HTERT RPE-1 (cell line): ENCODE data around the gene RASA3.
"Not testable (repeated sequence)": the region's sequence is repeated elsewhere in the genome, so short reads cannot be mapped to it uniquely, and the experiment has no call there.

ENCODE experiments used
- in situ Hi-C: fragments of 300-500 bp; cut with MboI; formaldehyde crosslinking; loops from 4 replicates; pipeline ENCODE4 v1.14.3; 2020; ENCODE audit warnings: low sequenced_read_pairs

Gene RASA3

GRCh38 chr13:114127473-114128347 is 4.7 kb downstream of the RASA3 start:
- in situ Hi-C loops, result no loop called here

DNA sequence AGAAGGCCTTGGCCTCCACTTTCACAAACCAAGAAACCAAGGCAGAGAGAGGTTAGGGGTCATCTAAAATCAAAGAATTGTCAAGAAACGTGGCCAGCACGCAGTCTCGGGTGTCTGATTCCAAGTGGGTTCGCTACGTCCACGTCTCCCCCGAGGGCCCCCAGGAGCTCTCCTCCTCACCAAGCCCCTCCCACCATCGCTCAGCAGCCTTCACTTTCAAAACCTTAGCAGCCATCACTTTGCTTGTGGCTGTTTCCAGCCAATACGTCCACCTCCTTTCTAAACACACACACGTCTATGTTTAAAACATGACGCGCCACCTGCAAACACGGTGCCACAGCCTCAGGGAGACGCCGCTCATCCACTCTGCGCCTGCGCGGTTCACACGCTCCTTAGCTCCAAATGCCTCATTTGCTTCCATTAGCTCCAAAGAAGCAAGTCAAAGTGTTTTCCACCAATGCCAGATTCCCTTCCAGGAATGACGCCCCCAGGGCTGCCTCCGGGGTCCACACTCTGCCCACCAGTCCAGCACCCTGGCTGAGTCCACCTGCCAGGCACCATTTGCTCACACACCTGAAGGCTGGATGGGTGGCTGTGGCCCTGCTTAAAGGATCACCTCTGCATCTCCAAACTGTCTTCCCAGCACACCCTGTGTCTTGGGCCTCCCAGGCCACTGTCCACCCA is 5.5 kb downstream of the RASA3 start:
- in situ Hi-C loops, result no loop called here

DNA sequence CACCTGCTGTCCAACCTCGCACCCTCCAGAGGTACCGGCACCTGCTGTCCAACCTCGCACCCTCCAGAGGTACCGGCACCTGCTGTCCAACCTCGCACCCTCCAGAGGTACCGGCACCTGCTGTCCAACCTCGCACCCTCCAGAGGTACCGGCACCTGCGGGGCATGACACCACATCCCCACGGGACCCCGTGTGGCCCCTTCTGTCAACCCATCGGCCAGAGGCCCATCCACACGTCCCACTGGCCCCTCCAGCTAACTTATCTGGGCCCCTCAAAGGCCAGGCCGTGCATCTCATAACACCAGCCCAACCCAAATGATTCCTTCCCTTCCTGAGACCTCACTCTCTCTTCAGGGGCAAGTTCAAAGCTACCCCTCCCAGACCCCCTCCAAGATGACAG is 6.3 kb downstream of the RASA3 start:
- in situ Hi-C loops, result not testable (repeated sequence)

DNA sequence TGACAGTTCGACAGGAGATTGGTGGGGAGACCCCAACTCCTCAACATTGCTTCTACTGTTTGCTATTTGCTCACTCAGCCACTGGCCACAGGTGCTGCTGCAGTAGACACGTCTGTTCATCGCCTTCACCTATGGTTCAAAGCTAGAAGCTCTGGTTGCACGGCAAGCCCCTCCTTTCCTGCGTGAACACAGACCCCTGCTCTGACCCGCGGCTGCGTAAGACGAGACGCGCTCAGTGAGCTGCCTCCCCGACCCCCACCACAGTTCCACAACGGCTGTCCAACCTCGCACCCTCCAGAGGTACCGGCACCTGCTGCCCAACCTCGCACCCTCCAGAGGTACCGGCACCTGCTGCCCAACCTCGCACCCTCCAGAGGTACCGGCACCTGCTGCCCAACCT is 6.8 kb downstream of the RASA3 start:
- in situ Hi-C loops, result no loop called here

DNA sequence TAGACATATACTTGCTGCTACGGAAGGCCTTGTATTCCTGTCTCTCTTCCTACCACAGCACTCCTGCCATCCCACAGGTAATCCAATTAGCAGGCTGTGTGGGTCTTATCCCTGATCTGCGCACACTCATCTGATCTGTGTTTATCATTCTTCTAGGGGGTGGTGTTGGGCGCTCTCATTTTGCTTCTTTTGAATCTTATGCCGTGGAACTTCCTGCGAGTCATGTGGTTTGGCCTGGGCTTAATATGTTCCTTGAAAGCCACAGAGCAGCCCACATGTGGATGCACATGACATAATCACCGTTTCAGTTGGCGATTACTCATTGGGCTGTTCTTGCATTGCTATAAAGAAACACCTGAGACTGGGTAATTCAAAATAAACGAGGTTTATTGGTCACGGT is 7.5 kb downstream of the RASA3 start:
- in situ Hi-C loops, result no loop called here

- in situ Hi-C loops, result no loop called here
Observed at GRCh38 chr13:114124431-114124830, 8.0 kb downstream of the RASA3 start.

GRCh38 chr13:114123876-114124275 is 8.5 kb downstream of the RASA3 start:
- in situ Hi-C loops, result no loop called here

DNA sequence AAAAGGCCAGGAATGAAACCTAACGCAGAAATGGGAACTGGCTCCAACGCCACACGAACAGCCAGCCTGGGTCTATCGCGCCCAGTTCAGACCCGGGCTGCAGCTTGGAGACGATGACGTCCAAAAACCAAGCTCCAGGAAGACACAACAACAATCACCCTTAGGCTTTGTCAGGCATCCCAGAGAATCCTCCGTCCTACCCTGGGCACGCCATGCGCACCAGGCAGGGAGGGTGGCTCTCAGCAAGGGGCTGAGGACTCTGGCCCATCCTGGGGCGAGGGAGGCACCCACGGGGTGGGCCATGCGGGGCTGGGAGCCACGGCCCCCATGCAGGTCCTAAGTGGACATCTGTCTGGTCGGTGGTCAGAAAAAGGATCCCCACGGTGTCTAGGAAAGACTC is 9.0 kb downstream of the RASA3 start:
- in situ Hi-C loops, result no loop called here

GRCh38 chr13:114122591-114123211 is 9.7 kb downstream of the RASA3 start:
- in situ Hi-C loops, result no loop called here

- in situ Hi-C loops, result no loop called here
Observed at GRCh38 chr13:114122127-114122511, 10.3 kb downstream of the RASA3 start.

DNA sequence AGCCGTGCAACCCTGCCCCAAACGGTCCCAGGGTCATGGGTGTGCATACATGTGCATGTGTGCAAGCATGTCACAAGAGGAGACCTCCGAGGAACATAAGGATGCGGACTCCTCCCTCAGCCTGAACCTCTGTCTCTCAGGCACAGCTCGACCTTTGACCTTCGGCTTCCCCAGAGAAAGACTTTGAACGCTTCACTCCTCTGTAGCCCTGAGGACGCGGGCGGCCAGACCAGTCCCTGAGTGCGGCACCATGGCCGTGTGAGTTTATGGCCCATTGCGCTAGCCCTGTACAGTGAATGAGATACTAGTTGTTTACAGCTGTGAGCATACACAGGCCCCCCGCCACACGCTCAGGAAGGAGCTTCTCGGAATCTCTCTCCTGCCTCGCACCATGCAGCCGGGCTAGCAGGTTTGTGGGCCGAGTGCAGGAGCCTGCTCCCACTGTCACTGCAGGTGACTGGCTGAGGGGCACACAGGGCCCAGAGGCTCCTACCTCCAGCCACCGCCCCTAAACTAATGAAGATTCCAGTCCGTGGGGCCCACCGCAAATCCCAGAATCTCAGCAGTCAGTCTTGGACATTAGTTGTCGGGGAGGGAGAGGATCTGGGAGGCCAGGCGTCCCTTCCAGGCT is 10.8 kb downstream of the RASA3 start:
- in situ Hi-C loops, result no loop called here

GRCh38 chr13:114121031-114121430 is 11.4 kb downstream of the RASA3 start:
- in situ Hi-C loops, result no loop called here

DNA sequence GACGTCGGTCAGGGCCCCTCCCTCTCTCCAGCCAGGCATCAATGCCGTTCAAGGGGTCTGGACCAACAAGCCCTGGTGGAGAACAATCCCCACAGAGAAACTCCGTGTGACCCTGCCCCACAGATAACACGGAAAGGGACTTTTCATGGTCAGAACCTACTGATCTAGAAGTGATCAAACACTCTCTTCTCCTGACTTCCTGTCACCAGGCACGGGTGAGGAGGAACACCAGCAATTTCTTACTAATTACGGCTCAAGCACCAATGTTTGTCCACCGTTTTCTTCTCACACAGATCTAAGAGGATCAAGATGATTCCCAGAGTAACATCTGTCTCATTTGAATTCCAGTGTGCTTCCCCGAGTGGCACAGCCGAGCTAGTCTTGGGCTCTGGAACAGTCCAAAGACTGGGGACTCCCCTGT is 11.8 kb downstream of the RASA3 start:
- in situ Hi-C loops, result no loop called here

DNA sequence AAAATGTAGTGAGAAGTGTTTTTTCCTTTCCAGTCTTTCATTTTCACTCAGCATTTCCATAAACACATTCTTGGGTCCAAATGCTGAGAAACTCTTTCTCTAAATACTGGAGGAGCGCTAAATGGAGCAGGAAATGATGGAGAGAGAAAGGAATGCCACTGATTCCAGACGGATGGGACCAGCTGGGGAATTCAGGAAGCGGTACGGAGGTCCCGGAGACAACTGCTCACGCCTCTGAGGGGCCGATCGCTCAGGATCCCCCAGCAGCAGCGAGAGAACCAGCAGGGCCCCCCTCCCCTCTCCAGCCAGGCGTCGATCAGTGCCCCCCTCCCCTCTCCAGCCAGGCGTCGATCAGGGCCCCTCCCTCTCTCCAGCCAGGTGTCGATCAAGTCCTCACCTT is 13.2 kb downstream of the RASA3 start:
- in situ Hi-C loops, result no loop called here

DNA sequence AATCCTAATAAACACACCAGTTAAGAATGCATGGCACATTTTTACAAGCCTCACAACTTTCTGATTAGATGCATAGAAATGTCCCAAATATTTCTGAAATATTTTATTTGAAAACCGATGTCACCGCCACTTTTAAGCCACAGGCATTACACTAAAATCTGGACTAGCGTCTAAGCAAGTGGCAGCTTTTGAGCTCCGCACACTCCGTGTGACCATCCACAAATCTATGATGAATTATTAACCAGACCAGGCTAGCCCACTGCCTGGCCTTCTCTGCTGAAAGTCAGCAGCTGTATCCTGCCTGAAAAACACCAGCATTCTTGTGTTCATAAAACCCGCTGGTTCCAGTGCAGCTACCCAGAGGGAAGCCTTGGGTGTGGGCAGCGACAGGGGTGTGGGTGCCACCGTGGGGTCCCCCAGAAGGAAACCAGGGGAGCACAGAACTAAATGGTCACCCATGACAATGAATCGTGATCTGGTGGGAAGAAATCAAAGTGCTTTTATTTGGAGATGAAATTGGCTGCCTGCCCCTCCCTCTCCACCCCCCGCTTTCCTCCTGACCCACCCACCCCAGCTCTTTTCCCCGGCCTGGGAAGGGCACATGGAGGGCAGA is 13.8 kb downstream of the RASA3 start:
- in situ Hi-C loops, result no loop called here

- in situ Hi-C loops, result no loop called here
Observed at GRCh38 chr13:114118086-114118485, 14.3 kb downstream of the RASA3 start.

DNA sequence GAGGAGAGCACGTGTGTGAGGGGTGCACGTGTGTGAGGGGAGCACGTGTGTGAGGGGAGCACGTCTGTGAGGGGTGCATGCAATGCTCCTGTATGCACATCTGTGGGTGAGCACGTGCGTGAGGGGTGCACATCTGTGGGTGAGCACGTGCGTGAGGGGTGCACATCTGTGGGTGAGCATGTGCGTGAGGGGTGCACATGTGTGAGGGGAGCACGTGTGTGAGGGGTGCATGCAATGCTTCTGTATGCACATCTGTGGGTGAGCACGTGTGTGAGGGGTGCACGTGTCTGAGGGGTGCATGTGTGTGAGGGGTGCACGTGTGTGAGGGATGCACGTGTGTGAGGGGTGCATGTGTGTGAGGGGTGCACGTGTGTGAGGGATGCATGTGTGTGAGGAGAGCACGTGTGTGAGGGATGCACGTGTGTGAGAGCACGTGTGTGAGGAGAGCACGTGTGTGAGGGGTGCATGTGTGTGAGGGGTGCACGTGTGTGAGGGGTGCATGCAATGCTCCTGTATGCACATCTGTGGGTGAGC is 15.0 kb downstream of the RASA3 start:
- in situ Hi-C loops, result not testable (repeated sequence)

GRCh38 chr13:114116734-114117133 is 15.7 kb downstream of the RASA3 start:
- in situ Hi-C loops, result no loop called here

DNA sequence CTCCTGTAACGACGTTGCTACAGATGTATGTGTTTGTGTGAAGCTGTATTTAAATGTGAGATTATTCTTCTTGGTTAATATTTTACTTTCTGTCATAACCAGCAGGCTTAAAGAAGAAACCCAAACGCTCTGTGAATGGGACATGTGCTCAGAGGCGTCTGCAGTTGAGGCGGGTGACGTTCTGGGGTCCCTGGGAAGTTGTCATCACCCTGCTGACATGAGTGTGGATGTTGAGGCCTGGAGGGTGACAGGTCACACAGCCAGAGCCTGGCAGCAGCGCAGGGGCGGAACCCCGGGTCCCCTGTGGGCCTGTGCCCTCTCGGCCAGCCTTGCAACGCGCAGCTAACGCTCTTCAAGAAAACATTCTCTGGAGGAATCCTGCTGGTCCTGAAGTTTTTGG is 16.6 kb downstream of the RASA3 start:
- in situ Hi-C loops, result no loop called here

GRCh38 chr13:114115191-114115671 is 17.2 kb downstream of the RASA3 start:
- in situ Hi-C loops, result no loop called here

GRCh38 chr13:114114666-114115065 is 17.8 kb downstream of the RASA3 start:
- in situ Hi-C loops, result not testable (repeated sequence)
